GM04504 (cell line): ENCODE data around the gene NKPD1.

Experiments
- DNase-seq: peaks from one replicate; pipeline ENCODE4 v3.0.0-alpha.2; 2012; ENCODE audit warnings: low read depth

Gene NKPD1

GRCh38 chr19:45173816-45174215, 13.0 kb upstream of the NKPD1 start:
- peak; percentile 36 for DNase-seq

- DNase-seq: no peak
Measured at GRCh38 chr19:45172611-45173208, 11.9 kb upstream of the NKPD1 start.

GRCh38 chr19:45172173-45172572, 11.4 kb upstream of the NKPD1 start:
- no peak for DNase-seq

GRCh38 chr19:45171211-45171623, 10.4 kb upstream of the NKPD1 start:
- DNase-seq: no peak

GRCh38 chr19:45170146-45171106, 9.6 kb upstream of the NKPD1 start:
- DNase-seq: no peak

GRCh38 chr19:45169602-45170001, 8.8 kb upstream of the NKPD1 start:
- DNase-seq: no peak

GRCh38 chr19:45168767-45169351, 8.1 kb upstream of the NKPD1 start:
- DNase-seq: no peak

GRCh38 chr19:45166723-45167252, 6.0 kb upstream of the NKPD1 start:
- no peak for DNase-seq

- no peak for DNase-seq
Measured at GRCh38 chr19:45164577-45165335, 4.0 kb upstream of the NKPD1 start.

- no peak for DNase-seq
Measured at GRCh38 chr19:45163751-45164460, 3.1 kb upstream of the NKPD1 start.

GRCh38 chr19:45163156-45163555, 2.4 kb upstream of the NKPD1 start:
- no peak for DNase-seq

- DNase-seq: no peak
Measured at GRCh38 chr19:45162608-45163143, 1.9 kb upstream of the NKPD1 start.

- DNase-seq: no peak
Measured at GRCh38 chr19:45161738-45162607, 1.2 kb upstream of the NKPD1 start.

GRCh38 chr19:45159971-45160324, 834 bp downstream of the NKPD1 start:
- no peak for DNase-seq

- DNase-seq: no peak
Measured at GRCh38 chr19:45159210-45159970, 1.4 kb downstream of the NKPD1 start.

- no peak for DNase-seq
Measured at GRCh38 chr19:45158503-45159209, 2.1 kb downstream of the NKPD1 start.

- DNase-seq: no peak
Measured at GRCh38 chr19:45156751-45157150, 4.0 kb downstream of the NKPD1 start.

- no peak for DNase-seq
Measured at GRCh38 chr19:45156011-45156630, 4.7 kb downstream of the NKPD1 start.
